ENCODE results near the gene CISTR.

GRCh38 chr12:53758081-53758729 lies 6.4 kb upstream of the CISTR start:
- TF ChIP-seq CTCF (IDR thresholded peaks at IDR 0.05) (no peak), POLR2A (IDR thresholded peaks at IDR 0.05) (no peak)
